Right kidney (tissue), 1 donor: ENCODE data around the gene ZNF778.
A peak's percentile ranks its signal among the peaks of the same experiment; 100 is the strongest.
"Not testable (repeated sequence)": the region's sequence is repeated elsewhere in the genome, so short reads cannot be mapped to it uniquely, and the experiment has no call there.

Experiments used
- DNase-seq: peaks from one replicate; pipeline ENCODE4 v3.0.0-alpha.2; 2016

Gene ZNF778

DNA sequence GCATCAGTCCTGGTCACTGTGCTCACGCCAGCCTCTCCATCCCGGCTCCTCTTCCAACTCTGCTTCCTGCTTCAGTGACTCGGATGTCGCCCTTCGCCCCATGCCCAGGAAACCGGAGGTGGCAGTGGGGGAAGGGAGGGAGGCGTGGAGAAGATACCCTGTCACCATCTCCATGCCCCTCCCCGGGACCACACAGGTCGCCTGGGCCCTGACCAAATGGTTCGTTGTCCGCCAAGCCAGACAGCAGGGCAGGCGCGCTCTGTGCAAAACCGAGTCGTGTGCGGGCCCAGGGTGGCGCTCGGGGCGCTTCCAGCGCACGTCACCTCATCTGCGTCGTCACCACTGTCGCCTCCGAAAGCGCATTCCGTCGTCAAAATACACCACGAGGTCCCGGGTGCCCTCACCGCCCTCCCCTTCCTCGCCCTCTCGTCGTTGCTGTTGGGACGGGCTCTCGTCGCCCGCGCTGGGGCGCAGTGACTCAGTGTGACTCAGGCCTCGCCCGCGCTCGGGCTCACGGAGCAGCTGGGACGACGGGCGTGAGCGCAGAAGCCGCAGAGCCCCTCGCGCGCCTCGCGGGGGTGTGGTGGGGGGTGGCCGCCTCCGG lies 39.2 kb downstream of the ZNF778 start:
- DNase-seq: peak; percentile 84

DNA sequence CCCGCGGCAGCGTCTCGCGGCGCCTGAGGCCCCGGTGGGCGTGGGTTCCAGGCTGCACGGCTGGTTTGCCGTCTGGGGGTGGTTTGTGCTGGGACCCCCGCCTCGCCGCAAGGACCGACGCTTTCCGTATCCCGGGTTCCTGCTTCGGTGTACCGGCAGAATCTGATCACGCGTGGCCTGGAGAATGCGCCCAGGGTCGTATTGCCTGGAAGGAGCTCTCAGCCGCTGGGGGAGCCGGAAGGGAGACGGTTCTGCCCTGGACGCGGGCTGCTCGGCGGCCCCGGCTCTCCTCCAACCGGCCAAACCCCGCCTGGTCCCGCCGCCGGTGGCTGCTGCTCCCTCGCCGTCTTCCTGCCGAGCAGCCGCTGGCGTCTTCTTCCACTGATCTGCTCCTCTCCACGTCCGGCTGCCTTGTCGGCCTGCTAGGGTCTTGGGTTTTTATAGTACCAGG lies 39.8 kb downstream of the ZNF778 start:
- DNase-seq: peak; percentile 63

DNA sequence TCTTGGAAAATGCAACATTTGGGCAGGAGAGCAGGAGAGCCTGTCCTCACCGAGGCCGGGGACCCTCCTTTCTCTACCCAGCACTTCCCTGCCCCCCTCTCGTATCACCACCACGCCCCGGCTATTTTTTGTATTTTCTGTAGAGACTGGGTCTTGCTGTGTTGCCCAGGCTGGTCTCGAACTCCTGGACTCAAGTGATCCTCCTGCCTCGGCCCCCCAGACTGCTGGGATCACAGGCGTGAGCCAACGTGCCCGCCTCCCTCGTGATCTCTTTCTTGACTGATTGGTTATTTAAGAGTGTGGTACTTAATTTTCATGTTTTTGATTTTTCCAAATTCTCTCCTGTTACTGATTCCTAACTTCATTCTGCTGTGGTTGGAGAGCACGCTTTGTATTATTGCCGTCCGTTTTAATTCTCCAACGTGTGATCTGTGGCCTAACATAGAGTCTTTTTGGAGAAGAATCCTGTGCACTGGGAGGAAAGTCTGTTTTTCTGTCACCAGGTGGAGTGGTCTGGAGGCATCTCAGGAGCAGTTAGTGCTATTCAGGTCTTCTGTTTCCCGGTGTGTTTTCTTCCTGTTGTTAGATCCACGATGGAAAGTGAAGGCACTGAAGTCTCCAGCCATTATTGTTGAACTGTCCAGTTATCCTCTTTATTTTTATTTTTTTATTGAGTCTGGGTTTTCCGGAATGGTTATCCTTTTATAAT lies 40.4 kb downstream of the ZNF778 start:
- DNase-seq: no peak

DNA sequence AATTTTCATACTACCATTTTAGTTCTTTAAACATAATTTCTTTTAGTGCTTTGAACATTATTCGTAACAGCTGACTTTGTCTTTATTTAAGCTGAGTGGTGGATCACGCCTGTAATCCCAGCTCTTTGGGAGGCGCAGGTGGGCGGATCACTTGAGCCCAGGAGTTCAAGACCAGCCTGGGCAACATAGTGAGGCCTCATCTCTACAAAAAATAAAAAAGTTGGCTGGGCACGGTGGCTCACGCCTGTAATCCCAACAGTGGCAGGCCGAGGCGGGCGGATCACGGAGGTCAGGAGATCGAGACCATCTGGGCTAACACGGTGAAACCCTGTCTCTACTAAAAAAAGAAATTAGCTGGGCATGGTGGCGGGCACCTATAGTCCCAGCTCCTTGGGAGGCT lies 42.4 kb downstream of the ZNF778 start:
- not testable (repeated sequence) for DNase-seq

DNA sequence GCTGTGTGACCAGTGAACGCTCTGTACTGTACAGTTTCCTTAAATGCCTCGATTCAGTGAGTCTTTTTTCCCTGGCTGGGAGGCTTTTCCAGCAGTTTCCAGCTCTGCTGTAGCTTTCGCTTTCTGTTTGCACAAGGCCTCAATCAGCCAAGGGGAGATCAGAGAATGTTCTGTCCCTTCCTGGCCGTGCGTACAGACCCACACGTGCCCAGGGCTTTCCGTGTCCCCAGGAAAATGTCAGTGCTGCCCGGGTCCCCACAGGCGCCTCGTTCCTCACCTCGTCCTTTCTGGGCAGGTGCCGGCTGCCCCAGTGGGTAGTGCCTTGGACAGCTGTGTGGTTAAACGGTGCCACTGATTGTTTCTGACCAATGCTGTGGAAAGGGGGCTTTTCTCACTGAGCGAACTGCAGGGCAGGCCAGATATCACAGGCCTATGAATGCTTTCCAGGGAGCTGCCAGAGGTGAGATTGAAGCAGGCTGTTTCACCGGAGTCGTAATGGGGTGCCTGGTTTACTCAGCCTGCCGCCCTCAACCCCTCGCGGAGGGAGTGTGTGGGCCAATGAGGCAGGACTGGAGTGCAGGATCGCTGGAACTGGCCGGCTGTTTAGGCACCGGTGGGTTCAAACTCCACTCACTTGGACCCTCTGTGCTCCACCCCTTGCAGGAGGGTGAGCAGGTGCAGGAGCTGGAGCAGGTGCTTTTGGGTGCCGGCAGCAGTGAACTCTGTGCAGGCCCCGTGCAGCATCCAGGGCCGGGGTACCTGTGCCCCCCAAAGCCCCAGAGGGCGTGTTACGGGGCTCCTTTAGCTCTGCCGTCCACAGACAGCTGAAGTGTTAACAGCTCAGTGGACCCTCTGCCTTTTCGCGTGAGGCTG lies 44.4 kb downstream of the ZNF778 start:
- DNase-seq: no peak

DNA sequence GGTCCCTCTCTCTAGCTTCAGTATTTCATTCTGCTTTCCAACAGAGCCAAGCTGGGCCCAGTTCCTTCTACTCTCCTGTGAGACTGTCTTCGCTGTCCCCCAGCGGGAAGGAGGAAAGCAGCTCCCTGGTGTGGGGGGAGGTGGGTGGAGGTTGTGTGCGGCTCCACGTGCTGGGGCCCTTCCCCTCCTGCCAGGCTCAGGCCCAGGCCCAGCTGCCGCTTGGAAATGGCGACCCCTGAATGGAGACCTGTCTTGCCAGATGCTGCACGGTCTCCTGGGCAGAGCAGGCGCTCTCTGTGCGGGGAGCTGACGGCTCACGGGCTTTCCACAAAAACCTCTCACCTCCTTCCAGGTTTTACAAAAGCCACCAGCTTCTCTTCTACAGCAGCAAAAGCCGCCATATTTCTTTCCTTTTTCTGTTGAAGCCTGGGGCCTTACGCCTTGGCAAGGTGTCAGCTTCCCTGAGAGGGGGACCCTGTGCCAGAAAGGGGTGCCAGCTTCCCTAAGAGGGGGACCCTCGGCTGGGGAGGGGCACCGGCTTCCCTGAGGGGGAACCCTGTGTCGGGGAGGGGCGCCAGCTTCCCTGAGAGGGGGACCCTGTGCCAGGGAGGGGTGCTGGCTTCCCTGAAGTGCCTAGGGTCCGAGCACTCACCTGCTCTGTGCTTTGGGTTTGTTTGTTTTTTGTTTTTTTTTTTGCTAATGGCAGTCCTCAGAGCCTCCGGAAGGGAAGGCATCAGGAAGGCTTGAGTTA lies 47.5 kb downstream of the ZNF778 start:
- DNase-seq: no peak

DNA sequence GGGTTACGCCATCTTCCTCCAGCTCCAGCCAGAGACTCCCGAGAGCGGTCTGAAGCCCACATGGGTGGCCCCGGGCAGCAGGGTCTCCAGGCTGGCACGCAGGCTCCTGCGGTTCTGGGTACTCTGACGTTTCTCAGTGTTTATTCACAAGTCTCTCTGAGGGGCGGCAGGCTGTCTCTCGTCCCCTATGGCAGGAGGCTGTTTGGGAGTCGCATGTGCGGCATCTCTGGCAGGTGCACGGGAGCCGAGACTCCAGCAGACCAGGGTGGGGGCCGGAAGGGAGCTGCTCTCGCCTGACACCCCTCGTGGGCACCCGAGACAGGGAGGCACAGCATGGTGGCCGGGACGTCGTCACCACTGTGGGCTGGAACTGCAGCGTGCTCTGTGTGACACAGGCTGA lies 48.1 kb downstream of the ZNF778 start:
- no peak for DNase-seq

DNA sequence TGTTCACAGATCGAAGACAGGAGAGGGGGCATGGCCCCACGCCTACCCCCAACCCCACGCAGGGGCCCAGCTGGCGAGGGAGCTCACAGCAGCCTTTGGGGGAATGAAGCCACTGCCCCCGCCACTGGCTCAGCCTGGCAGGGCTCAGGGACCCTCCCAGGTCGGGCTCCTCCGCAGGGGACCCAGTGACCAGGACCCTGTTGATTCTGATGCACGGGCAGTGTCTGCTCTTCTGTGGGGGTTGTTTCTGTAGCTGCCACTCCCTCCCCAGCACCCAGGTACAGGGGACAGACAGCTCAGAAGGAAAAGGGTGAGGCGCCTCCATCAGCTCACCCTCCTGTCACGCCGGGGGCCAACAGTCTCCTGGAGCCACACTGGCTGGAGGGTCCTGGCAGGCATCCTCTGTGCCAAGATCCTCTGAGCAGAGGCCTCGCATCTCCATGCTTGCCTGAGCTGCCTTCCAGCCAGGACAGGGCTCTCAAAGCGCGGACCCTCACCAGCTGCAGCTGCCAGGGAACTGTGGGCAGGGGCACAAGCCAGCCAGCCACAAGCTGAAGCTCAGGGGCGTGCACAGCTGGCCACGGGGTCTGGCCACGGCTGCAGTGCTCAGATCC lies 49.1 kb downstream of the ZNF778 start:
- no peak for DNase-seq

DNA sequence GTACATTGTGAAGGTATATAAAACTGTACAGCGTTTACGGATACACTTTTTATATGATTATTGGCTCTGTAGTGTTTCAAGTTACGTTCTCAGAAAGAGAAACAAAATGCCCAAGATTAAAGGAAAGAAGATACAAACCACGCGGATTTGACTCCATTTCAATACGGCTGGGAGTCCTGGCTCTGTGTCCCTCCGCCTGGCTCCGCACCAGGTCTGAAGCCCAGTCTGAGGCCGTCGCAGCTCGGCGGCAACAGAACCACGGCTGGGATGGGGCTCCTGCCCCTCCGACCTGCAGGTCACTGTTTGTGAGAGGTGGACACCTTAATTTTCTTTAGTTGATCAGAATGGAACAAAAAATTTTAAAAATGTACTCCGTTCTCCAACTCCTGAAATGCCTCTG lies 50.2 kb downstream of the ZNF778 start:
- DNase-seq: not testable (repeated sequence)

DNA sequence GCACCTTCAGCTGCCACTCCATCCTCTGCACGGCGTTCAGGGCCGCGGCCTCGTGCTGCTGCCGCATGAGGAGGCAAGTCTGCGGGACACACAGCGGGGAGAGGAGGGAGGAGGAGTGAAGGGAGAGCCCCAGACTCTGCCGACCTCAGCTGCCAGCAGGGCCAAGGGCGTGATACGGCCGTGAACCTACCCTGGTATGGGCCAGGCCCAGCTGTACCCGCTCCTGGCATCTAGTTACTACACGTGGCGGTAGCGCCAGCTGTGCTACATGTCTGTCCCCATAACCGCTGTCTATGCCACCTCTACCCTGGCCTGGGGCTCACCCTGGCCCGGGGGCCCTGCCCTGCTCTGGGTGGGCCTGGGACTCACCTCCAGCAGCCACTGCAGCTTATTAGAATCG lies 51.1 kb downstream of the ZNF778 start:
- no peak for DNase-seq

DNA sequence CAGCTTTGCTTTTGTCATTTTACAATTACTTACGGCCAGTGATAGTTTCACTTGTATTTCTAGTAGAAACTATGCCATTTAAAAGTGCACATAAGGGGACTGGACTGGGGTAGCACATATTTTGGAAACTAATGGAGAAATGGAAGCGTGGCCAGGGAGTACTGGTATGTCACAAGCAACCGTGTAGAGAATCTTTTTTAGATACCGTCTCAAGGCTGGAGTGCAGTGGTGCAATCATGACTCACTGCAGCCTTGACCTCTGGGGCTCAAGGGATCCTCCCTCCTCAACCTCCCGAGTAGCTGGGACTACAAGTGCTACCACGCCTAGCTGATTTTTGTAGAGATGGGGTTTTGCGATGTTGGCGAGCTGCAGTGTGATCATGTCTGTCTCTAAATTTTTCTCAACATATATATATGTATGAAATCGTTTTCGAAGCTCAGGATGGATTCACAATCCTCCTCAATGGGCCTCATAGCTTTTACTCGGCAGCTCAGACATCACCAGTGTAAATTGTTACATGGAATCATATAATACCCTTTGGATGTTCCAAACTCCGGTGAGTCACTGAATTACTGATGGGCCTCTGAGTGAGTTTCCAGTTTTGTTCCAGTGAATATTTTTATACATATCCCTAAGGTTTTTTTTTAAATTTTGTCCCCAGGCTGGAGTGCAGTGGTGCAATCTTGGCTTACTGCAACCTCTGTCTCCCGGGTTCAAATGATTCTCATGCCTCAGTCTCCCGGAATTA lies 51.7 kb downstream of the ZNF778 start:
- DNase-seq: no peak

DNA sequence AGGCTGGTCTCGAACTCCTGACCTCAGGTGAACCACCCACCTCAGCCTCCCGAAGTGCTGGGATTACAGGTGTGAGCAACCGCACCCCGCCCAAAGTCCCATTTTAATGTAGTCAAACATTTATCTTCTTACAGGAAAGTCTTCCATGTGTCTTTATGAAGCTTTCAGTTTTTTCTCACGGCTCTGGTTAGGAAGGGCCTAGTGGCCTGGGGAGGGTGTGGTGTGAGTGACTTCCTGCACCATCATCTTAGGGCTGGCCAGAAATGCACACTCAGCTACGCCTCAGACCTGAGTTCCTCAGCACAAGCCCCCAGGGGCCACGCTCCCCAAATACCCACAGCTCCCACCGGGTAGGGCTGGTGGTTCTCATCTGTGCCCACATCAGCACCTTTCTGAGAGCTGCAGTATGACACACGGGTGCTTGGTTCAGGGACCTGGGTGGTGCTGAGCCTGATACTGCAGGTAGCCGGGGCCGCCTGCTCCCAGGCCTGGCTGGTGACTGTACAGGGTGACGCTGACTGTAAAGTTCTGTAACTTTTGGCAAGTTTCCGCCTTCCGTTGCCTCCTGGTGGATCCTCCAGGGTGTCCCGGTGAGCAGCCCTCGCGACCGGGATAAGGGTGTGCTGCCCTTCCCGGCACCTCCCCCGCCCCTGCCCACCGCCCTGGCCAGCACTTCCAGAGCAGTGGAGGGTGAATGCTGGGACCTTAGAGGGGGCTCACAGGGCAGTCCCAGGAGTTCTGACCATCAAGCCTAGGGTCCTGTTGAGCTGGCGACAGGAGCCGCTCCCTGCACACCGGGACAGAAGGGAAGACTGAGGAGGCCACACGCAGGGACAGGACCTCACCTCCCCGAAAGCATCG lies 52.5 kb downstream of the ZNF778 start:
- DNase-seq: no peak

DNA sequence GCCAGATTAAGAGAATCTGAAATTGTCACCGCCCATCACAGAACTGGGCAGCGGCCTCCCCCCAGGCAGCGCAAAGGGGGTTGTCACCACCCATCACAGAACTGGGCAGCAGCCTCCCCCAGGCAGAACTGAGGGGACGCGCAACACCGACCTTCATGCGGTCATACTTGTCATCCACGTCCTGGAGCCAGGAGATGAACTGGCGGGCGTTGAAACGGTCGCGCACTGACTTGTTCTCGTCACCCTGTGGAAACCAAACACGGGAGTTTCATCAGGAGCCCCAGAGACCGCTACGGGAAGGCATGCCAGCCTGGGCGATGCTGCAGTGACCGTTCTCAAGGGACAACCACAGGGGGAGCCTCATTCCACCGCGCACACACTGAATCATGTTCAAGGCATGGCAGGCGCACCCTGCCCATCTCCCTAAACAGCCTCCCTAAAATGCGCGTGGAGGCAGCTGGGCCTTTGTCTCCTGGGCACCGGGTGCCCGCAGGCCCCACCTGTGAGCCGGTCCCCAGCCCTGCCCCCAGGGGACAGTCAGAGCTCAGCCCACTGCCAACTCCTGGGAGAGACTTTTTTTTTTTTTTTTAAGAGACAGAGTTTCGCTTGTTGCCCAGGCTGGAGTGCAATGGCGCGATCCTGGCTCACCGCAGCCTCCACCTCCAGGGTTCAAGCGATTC lies 53.3 kb downstream of the ZNF778 start:
- no peak for DNase-seq

DNA sequence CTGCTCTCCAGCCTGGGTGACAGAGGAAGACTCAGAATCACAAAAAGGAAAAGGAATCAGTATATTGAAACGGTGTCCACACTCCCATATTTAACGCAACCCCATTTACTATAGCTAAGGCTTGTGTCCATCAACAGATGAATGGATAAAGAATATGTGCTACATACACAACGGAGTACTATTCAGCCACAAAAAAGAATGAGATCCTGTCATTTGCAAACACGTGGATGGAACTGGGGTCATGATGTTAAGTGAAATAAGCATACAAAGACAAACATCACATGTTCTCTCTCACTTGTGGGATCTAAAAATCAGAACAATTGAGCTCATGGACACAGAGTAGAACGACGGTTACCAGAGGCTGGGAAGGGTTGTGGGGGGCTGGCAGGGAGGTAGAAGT lies 55.1 kb downstream of the ZNF778 start:
- no peak for DNase-seq

DNA sequence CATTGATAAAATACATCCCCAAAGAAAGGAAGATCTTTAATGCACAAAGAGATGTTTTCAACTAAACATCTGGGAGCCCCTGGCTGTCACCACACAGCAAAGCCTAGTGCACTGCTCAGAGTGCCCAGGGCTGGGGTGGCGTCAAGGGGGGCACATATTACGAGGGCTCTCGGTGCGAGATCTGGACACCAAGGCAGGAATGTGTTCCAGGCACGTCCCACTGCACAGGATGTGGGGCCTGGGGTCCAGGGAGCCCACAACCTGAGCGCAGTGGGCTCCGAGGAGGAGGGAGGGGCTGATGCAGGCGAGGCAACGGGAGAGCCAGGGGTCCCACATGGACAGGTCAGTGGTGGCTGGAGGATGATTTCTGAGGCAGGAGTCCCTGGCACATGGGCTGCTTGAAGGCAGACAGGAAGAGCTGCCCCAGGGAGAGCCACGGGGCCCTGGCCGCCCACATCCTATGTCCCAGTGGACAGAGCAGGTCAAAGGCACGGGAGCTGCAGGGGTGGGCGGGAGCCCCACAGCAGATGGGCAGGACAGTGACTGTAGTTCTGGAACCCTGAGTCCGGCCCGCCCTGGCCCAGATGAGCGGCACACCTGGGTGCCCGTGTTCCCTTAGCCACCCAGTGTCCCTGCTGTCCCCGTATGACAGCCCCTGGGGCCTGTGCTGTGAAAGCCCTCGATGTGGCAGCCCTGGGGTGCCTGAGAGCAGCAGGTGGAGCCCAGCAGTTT lies 56.4 kb downstream of the ZNF778 start:
- no peak for DNase-seq

DNA sequence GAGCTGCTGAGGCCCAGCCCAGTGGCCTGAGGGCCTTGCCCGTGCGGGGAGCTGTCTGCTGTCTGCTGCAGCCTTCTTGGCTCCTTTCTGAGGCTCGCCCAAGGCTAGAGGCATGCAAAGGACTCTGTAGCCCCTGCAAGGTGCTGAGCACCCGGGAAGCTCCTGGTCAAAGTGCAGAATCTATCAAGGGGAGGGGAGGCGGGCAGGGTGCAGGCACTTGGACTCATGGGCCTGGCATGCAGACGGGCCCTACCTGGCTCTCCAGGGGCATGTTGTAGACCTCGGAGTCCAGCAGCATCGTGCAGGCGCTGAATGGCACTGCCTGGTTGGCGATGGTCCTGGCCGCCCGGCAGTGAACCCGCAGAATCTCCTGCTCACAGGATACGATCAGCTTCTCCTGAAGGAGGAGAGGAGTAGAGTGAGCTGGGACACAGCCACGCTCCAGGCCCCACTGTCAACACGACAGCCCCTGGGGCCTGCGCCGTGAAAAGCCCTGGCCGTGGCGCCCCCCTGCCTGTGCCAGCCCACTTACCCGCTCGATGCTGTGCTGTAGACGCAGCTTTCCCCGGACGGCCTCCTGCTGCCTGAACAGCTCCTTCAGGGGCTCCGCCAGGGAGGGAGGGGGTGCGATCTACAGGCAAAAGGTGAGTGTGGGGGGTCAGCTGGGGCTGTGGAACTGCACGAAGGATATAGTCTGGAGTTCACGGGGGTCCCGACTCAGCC lies 57.2 kb downstream of the ZNF778 start:
- no peak for DNase-seq

DNA sequence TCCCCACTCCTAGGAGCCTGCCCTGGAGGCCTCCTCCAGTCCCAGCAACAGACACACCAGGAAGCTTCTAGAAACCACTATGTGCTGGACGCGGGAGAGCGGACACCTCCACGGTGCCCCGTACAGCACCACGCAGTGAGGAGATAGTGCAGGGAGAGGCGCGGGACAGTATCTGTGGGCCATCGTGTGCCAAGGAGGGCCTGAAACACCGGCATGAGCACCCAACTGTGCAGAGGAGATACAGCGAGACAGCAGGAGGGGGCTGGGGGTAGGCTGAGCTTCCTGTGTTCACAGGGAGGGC lies 57.7 kb downstream of the ZNF778 start:
- DNase-seq: no peak
